ENCODE data around the gene AMFR.

The AMFR gene

DNA sequence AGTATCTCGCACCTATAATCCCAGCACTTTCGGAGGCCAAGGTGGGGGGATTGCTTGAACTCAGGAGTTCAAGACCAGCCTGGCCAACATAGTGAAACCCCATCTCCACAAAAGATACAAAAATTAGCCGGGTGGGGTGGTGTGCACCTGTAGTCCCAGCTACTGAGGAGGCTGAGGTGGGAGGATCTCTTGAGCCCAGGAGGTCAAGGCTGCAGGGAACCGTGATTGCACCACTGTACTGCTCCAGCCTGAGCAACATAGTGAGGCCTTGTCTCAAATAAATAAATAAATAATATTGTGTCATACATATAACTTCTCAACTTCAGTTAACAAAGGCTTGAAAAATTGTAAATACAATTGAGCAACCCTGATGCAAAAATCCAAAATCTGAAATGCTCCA lies 8.2 kb downstream of the AMFR start:
- TF ChIP-seq TAF1 (IDR thresholded peaks at IDR 0.05; ENCODE audit: borderline replicate concordance, insufficient read depth, low read length) (no peak), SIN3A (IDR thresholded peaks at IDR 0.05; ENCODE audit: borderline replicate concordance, insufficient read depth, low read length) (no peak), FOXP2 (optimal IDR thresholded peaks at IDR 0.05; ENCODE audit: borderline replicate concordance, extremely low read depth, extremely low read length, insufficient read depth) (no peak), POLR2AphosphoS5 (IDR thresholded peaks at IDR 0.05; ENCODE audit: low read depth, low read length) (no peak)
- TF ChIP-seq, protein P1, sequence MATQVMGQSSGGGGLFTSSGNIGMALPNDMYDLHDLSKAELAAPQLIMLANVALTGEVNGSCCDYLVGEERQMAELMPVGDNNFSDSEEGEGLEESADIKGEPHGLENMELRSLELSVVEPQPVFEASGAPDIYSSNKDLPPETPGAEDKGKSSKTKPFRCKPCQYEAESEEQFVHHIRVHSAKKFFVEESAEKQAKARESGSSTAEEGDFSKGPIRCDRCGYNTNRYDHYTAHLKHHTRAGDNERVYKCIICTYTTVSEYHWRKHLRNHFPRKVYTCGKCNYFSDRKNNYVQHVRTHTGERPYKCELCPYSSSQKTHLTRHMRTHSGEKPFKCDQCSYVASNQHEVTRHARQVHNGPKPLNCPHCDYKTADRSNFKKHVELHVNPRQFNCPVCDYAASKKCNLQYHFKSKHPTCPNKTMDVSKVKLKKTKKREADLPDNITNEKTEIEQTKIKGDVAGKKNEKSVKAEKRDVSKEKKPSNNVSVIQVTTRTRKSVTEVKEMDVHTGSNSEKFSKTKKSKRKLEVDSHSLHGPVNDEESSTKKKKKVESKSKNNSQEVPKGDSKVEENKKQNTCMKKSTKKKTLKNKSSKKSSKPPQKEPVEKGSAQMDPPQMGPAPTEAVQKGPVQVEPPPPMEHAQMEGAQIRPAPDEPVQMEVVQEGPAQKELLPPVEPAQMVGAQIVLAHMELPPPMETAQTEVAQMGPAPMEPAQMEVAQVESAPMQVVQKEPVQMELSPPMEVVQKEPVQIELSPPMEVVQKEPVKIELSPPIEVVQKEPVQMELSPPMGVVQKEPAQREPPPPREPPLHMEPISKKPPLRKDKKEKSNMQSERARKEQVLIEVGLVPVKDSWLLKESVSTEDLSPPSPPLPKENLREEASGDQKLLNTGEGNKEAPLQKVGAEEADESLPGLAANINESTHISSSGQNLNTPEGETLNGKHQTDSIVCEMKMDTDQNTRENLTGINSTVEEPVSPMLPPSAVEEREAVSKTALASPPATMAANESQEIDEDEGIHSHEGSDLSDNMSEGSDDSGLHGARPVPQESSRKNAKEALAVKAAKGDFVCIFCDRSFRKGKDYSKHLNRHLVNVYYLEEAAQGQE (IDR thresholded peaks at IDR 0.05; ENCODE audit: insufficient read depth in 1 of 2, low read depth in 2 of 2, low read length in 2 of 2): no peak

DNA sequence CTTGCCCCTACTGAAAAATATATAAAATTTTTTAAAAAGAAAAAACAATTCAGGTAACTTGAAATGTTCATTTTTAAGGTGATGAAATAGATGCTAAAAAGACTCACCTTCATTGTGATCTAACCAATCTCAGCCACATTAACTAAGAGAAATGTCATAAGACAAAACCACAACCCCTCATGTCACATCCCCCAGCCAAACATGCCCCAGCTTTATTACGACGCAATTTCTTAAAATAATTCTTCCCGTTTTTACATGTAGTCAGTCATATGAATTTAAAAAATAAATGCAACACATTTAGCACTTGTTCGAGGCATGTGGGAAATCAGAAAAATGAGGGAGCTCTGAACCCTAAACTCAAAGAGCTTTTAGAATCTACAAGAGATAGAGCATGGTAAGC lies 9.5 kb downstream of the AMFR start:
- TF ChIP-seq FOXP2 (optimal IDR thresholded peaks at IDR 0.05; ENCODE audit: borderline replicate concordance, extremely low read depth, extremely low read length, insufficient read depth): no peak
- TF ChIP-seq POLR2AphosphoS5 (IDR thresholded peaks at IDR 0.05; ENCODE audit: low read depth, low read length): no peak

GRCh38 chr16:56414366-56414765 lies 11.0 kb downstream of the AMFR start:
- TF ChIP-seq SIN3A (IDR thresholded peaks at IDR 0.05; ENCODE audit: borderline replicate concordance, insufficient read depth, low read length) (no peak), FOXP2 (optimal IDR thresholded peaks at IDR 0.05; ENCODE audit: borderline replicate concordance, extremely low read depth, extremely low read length, insufficient read depth) (no peak), POLR2AphosphoS5 (IDR thresholded peaks at IDR 0.05; ENCODE audit: low read depth, low read length) (no peak), TAF1 (IDR thresholded peaks at IDR 0.05; ENCODE audit: borderline replicate concordance, insufficient read depth, low read length) (no peak)
- TF ChIP-seq, protein P1 (IDR thresholded peaks at IDR 0.05; ENCODE audit: insufficient read depth in 1 of 2, low read depth in 2 of 2, low read length in 2 of 2): no peak

DNA sequence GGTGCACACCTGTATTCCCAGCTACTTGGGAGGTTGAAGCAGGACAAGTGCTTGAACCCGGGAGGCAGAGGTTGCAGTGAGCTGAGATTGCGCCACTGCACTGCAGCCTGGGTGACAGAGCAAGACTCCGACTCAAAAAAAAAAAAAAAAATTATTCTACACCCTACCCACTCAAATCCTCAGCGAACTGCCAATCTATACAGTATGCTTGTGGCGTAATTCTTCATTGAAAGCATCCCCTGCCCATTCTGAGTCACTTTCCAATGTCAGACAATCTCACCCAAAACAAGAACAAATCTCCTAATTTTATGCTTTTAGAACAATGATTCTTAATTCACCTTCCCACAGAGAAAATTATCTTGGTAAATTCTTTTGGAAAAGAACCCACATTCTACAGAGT lies 12.0 kb downstream of the AMFR start:
- TF ChIP-seq TAF1 (IDR thresholded peaks at IDR 0.05; ENCODE audit: borderline replicate concordance, insufficient read depth, low read length) (no peak), POLR2AphosphoS5 (IDR thresholded peaks at IDR 0.05; ENCODE audit: low read depth, low read length) (no peak), FOXP2 (optimal IDR thresholded peaks at IDR 0.05; ENCODE audit: borderline replicate concordance, extremely low read depth, extremely low read length, insufficient read depth) (no peak), SIN3A (IDR thresholded peaks at IDR 0.05; ENCODE audit: borderline replicate concordance, insufficient read depth, low read length) (no peak)
- TF ChIP-seq, protein P1 (IDR thresholded peaks at IDR 0.05; ENCODE audit: insufficient read depth in 1 of 2, low read depth in 2 of 2, low read length in 2 of 2): no peak

GRCh38 chr16:56411624-56412023 lies 13.7 kb downstream of the AMFR start:
- no peak for TF ChIP-seq SIN3A (IDR thresholded peaks at IDR 0.05; ENCODE audit: borderline replicate concordance, insufficient read depth, low read length)
- TF ChIP-seq TAF1 (IDR thresholded peaks at IDR 0.05; ENCODE audit: borderline replicate concordance, insufficient read depth, low read length): no peak
- TF ChIP-seq, protein P1 (IDR thresholded peaks at IDR 0.05; ENCODE audit: insufficient read depth in 1 of 2, low read depth in 2 of 2, low read length in 2 of 2): no peak
- TF ChIP-seq FOXP2 (optimal IDR thresholded peaks at IDR 0.05; ENCODE audit: borderline replicate concordance, extremely low read depth, extremely low read length, insufficient read depth): no peak
- TF ChIP-seq POLR2AphosphoS5 (IDR thresholded peaks at IDR 0.05; ENCODE audit: low read depth, low read length): no peak
